ENCODE data around the gene KRTAP20-3.

The KRTAP20-3 gene

GRCh38 chr21:30629200-30629599, 13.5 kb upstream of the KRTAP20-3 start:
- H3K36me3 ChIP-seq (ENCODE audit: control insufficient read depth in 2 of 2, insufficient read depth in 1 of 2, low read length in 2 of 2): no peaks in the 10 kb centered on the region
- H3K9me3 ChIP-seq (ENCODE audit: control insufficient read depth, insufficient read depth, low read depth, low read length): no peaks in the 10 kb centered on the region
- H3K4me1 ChIP-seq (ENCODE audit: control insufficient read depth, insufficient read depth, low read length): no peaks in the 10 kb centered on the region
- H3K4me3 ChIP-seq (ENCODE audit: low read depth, low read length): no peak overlapping the region
- TF ChIP-seq ZNF335 (tag by site-specific recombination; conservative IDR thresholded peaks at IDR 0.05) (no peak), MYNN (tag by site-specific recombination; IDR thresholded peaks at IDR 0.05; ENCODE audit: borderline replicate concordance) (no peak), ZNF175 (tag by site-specific recombination; IDR thresholded peaks at IDR 0.05) (no peak), ZNF221 (tag by site-specific recombination; IDR thresholded peaks at IDR 0.05; ENCODE audit: borderline replicate concordance) (no peak), ZNF366 (tag by site-specific recombination; conservative IDR thresholded peaks at IDR 0.05) (no peak), ZNF266 (tag by site-specific recombination; IDR thresholded peaks at IDR 0.05; ENCODE audit: low read depth) (no peak), PRDM1 (tag by site-specific recombination; IDR thresholded peaks at IDR 0.05) (no peak), KLF8 (tag by site-specific recombination; IDR thresholded peaks at IDR 0.05) (no peak), OSR2 (tag by site-specific recombination; IDR thresholded peaks at IDR 0.05) (no peak)
- POLR2A ChIA-PET: no interaction called here
- no peak overlapping the region for H3K27ac ChIP-seq (ENCODE audit: extremely low read depth, low read depth, low read length)
- CTCF ChIA-PET: no interaction called here

- ChIA-PET POLR2A (no interaction called here), CTCF (no interaction called here)
- H3K36me3 ChIP-seq (ENCODE audit: control insufficient read depth in 2 of 2, insufficient read depth in 1 of 2, low read length in 2 of 2): no peaks in the 10 kb centered on the region
- H3K27ac ChIP-seq (ENCODE audit: extremely low read depth, low read depth, low read length): no peak within 1 kb of the TSS
- H3K9me3 ChIP-seq (ENCODE audit: control insufficient read depth, insufficient read depth, low read depth, low read length): no peaks in the 10 kb centered on the region
- no peak within 1 kb of the TSS for H3K4me3 ChIP-seq (ENCODE audit: low read depth, low read length)
- no peaks in the 10 kb centered on the region for H3K4me1 ChIP-seq (ENCODE audit: control insufficient read depth, insufficient read depth, low read length)
- TF ChIP-seq ZNF544 (tag by site-specific recombination; IDR thresholded peaks at IDR 0.05) (no peak), ZNF555 (tag by site-specific recombination; conservative IDR thresholded peaks at IDR 0.05) (no peak), PBX3 (CRISPR knock-in tag; IDR thresholded peaks at IDR 0.05) (no peak), ZNF211 (tag by site-specific recombination; IDR thresholded peaks at IDR 0.05; ENCODE audit: low read depth) (no peak), ZNF785 (tag by site-specific recombination; IDR thresholded peaks at IDR 0.05) (no peak), KLF17 (tag by site-specific recombination; IDR thresholded peaks at IDR 0.05) (no peak), TCF7L2 (IDR thresholded peaks at IDR 0.05; ENCODE audit: borderline replicate concordance, low read depth, low read length) (no peak), SP7 (tag by site-specific recombination; IDR thresholded peaks at IDR 0.05) (no peak), ZNF623 (tag by site-specific recombination; IDR thresholded peaks at IDR 0.05) (no peak), ZNF510 (tag by site-specific recombination; IDR thresholded peaks at IDR 0.05; ENCODE audit: insufficient replicate concordance) (no peak), ZNF704 (tag by site-specific recombination; IDR thresholded peaks at IDR 0.05) (no peak), ZNF513 (tag by site-specific recombination; IDR thresholded peaks at IDR 0.05) (no peak), HOXC10 (CRISPR knock-in tag; IDR thresholded peaks at IDR 0.05) (no peak), EGR2 (tag by site-specific recombination; IDR thresholded peaks at IDR 0.05; ENCODE audit: low read depth) (no peak), ZNF121 (tag by site-specific recombination; IDR thresholded peaks at IDR 0.05) (no peak)
These were observed 7.8 kb upstream of the KRTAP20-3 start, which contains the start of gene KRTAP20-2 for GRCh38 chr21:30634906-30635305. Gene KRTAP20-2, plus strand, starts transcription at chr21:30635206. Its CDS starts 58 bp downstream, at chr21:30635264.

Data from HEK293 (cell line).